CD4-positive, alpha-beta T cell (primary cell): ENCODE data around the gene SLC35B1. TPM values are rescaled to one million over a fixed set of nuclear protein-coding genes. Genes with fewer than 3 reads are reported as not detected.

ENCODE experiments used
- ATAC-seq: fragments of 200-7000 bp; cut with Tn5 transposase; one replicate; pipeline ENCODE4 v1.10.0; 2022; ENCODE audit warnings: mild to moderate bottlenecking; ENCODE audit not compliant: poor library complexity
- CTCF ChIA-PET: fragments of 350-600 bp; sonication (Branson Sonifier 250); formaldehyde crosslinking; loops from one replicate; lab custom pipeline; 2021; ENCODE audit warnings: antibody characterized with exemption, inconsistent platforms; lab: Charles Lee
- POLR2A ChIA-PET: fragments of 350-600 bp; sonication (Branson Sonifier 250); formaldehyde crosslinking; loops from one replicate; lab custom pipeline; 2021; ENCODE audit warnings: antibody characterized with exemption, inconsistent platforms; lab: Charles Lee
- DNase-seq, 14 experiments: peaks; one replicate each; pipeline ENCODE4 v3.0.0-alpha.2; 2013 to 2020; ENCODE audit warnings: mixed read lengths in 2 of 14
- H3K27ac ChIP-seq, 2 donors: one replicate each; pipeline versions ENCODE4 v1.5.1 to v1.7.0; 2013; ENCODE audit warnings: low read length in 2 of 2, low read depth in 1 of 2, mild to moderate bottlenecking in 1 of 2
- H3K27me3 ChIP-seq, 2 experiments: 1 replicate in 1 of 2; 2 replicates in 1 of 2; pipeline versions ENCODE4 v1.6.1 to v1.7.0; 2013; ENCODE audit warnings: low read length in 2 of 2, control low read depth in 1 of 2, mild to moderate bottlenecking in 1 of 2, moderate library complexity in 1 of 2; ENCODE audit not compliant: insufficient read depth in 2 of 2, control insufficient read depth in 1 of 2
- H3K36me3 ChIP-seq: one replicate; pipeline ENCODE4 v1.6.1; 2013; ENCODE audit warnings: low read length, control low read depth; ENCODE audit not compliant: insufficient read depth
- H3K4me1 ChIP-seq: one replicate; pipeline ENCODE4 v1.6.1; 2013; ENCODE audit warnings: low read length, control low read depth; ENCODE audit not compliant: insufficient read depth
- H3K4me3 ChIP-seq: one replicate; pipeline ENCODE4 v1.5.1; 2013; ENCODE audit warnings: mild to moderate bottlenecking, low read length, moderate library complexity
- H3K9me3 ChIP-seq, 2 experiments: 1 replicate in 1 of 2; 2 replicates in 1 of 2; pipeline versions ENCODE4 v1.6.1 to v1.7.0; 2013; ENCODE audit warnings: low read length in 2 of 2, mild to moderate bottlenecking in 2 of 2, control low read depth in 1 of 2, moderate library complexity in 1 of 2; ENCODE audit not compliant: control insufficient read depth in 1 of 2, insufficient read depth in 1 of 2
- H3K27ac Mint-ChIP-seq: one replicate; pipeline ENCODE4 v1.8.0; 2020; ENCODE audit warnings: mixed read lengths
- H3K27me3 Mint-ChIP-seq: one replicate; pipeline ENCODE4 v1.8.0; 2021; ENCODE audit warnings: mixed read lengths
- H3K36me3 Mint-ChIP-seq: one replicate; pipeline ENCODE4 v1.8.0; 2021; ENCODE audit warnings: low read depth, mixed read lengths
- H3K4me1 Mint-ChIP-seq: one replicate; pipeline ENCODE4 v1.8.0; 2021; ENCODE audit warnings: low read depth, mixed read lengths
- H3K4me3 Mint-ChIP-seq: one replicate; pipeline ENCODE4 v1.8.0; 2020; ENCODE audit warnings: mild to moderate bottlenecking, mixed read lengths
- H3K9me3 Mint-ChIP-seq: one replicate; pipeline ENCODE4 v1.8.0; 2020; ENCODE audit warnings: mixed read lengths
- CTCF ChIP-seq: fragments of 200-600 bp; IDR thresholded peaks from one replicate; pipeline ENCODE4 v1.8.0; 2022; ENCODE audit warnings: antibody characterized with exemption, mild to moderate bottlenecking
- intact Hi-C, 2 experiments: fragments of 100-400 bp; cut with DNase I in 1 of 2; cut with micrococcal nuclease in 1 of 2; formaldehyde crosslinking; loops; one replicate each; pipeline versions ENCODE4 v1.15.1 to v1.9.0; 2023 to 2025; cut with DNase I, micrococcal nuclease
- total RNA-seq, 174 experiments: library from RNA in 2 of 174; stranded (reverse) in 2 of 174; gene quantifications; one replicate each; pipeline ENCODE4 v1.2.3 and lab custom pipeline; 2021 to 2026

Gene SLC35B1
- total RNA-seq, 2 experiments from 2014 or later = 44.0 to 46.8 TPM

GRCh38 chr17:49694847-49695697 lies 12.7 kb downstream of the SLC35B1 start:
- Mint-ChIP-seq H3K36me3 (peaks cover 7% of the 10 kb centered on the region), H3K27me3 (no peaks in the 10 kb centered on the region), H3K27ac (peak overlapping the region; percentile 91), H3K4me3 (no peak overlapping the region), H3K9me3 (no peaks in the 10 kb centered on the region), H3K4me1 (peaks cover 54% of the 10 kb centered on the region)
- no peak overlapping the region for H3K4me3 ChIP-seq
- no peaks in the 10 kb centered on the region for H3K9me3 ChIP-seq
- ChIA-PET POLR2A (interaction anchor here (0.8 to 2.6 kb wide), 6 partner anchors 13 to 167 kb away, joined by 3 to 16 read pairs (median 8); partner anchors contain the start of genes FAM117A, SLC35B1 and SPOP), CTCF (interaction anchor here (0.8 to 6.0 kb wide), 14 partner anchors 13 to 198 kb away, joined by 3 to 48 read pairs (median 4); partner anchors contain the start of genes NXPH3, SLC35B1 and SPOP)
- TF ChIP-seq CTCF = peak; percentile 92
- H3K36me3 ChIP-seq = peaks cover 4% of the 10 kb centered on the region
- no peaks in the 10 kb centered on the region for H3K27me3 ChIP-seq
- peaks cover 32% of the 10 kb centered on the region for H3K4me1 ChIP-seq
- ATAC-seq = peak; percentile 63
- intact Hi-C loops = loop anchor here (1.0 to 10.0 kb wide), 7 partner anchors 63 to 300 kb away; partner anchors contain the start of genes DLX3 (in 1 of the 2), NGFR (in 1 of the 2), NXPH3 (in 1 of the 2) and PHB1 (in 1 of the 2)
- DNase-seq = peak; percentile 54 to 81 (median 68)
- no peak overlapping the region for H3K27ac ChIP-seq

GRCh38 chr17:49692751-49693150 lies 15.0 kb downstream of the SLC35B1 start:
- DNase-seq = no peak
- Histone ChIP-seq H3K4me3 (no peak overlapping the region), H3K36me3 (no peaks in the 10 kb centered on the region), H3K9me3 (no peaks in the 10 kb centered on the region), H3K4me1 (peaks cover 55% of the 10 kb centered on the region), H3K27ac (no peak overlapping the region), H3K27me3 (no peaks in the 10 kb centered on the region)
- H3K27me3 Mint-ChIP-seq = no peaks in the 10 kb centered on the region
- ChIA-PET POLR2A (interaction anchor here (1.4 kb wide), 1 partner anchor 16 kb away, joined by 3 read pairs; no protein-coding TSS in a partner anchor), CTCF (interaction anchor here (0.6 to 2.1 kb wide), 2 partner anchors 41 to 123 kb away, joined by 3 to 6 read pairs; no protein-coding TSS in a partner anchor)
- ATAC-seq = no peak
- no peak overlapping the region for H3K27ac Mint-ChIP-seq
- intact Hi-C loops = loop anchor here in 1 of 2 experiments (5.0 to 10.0 kb wide), 4 partner anchors 78 to 302 kb away; partner anchors contain the start of genes DLX3, NGFR and PHB1
- H3K9me3 Mint-ChIP-seq = no peaks in the 10 kb centered on the region
- peaks cover 58% of the 10 kb centered on the region for H3K4me1 Mint-ChIP-seq
- no peak for TF ChIP-seq CTCF
- H3K4me3 Mint-ChIP-seq = no peak overlapping the region
- peaks cover 5% of the 10 kb centered on the region for H3K36me3 Mint-ChIP-seq

GRCh38 chr17:49691677-49692191 lies 16.0 kb downstream of the SLC35B1 start:
- H3K4me3 ChIP-seq = no peak overlapping the region
- Mint-ChIP-seq H3K27ac (peak overlapping the region; percentile 39), H3K27me3 (no peaks in the 10 kb centered on the region), H3K4me3 (no peak overlapping the region), H3K36me3 (peaks cover 5% of the 10 kb centered on the region), H3K9me3 (no peaks in the 10 kb centered on the region), H3K4me1 (peaks cover 64% of the 10 kb centered on the region)
- peaks cover 64% of the 10 kb centered on the region for H3K4me1 ChIP-seq
- intact Hi-C loops = loop anchor here in 1 of 2 experiments (5.0 to 10.0 kb wide), 4 partner anchors 77 to 303 kb away; partner anchors contain the start of genes DLX3, NGFR and PHB1
- no peaks in the 10 kb centered on the region for H3K27me3 ChIP-seq
- DNase-seq = no peak
- no peak for TF ChIP-seq CTCF
- H3K27ac ChIP-seq = no peak overlapping the region
- no peaks in the 10 kb centered on the region for H3K9me3 ChIP-seq
- CTCF ChIA-PET = interaction anchor here (0.6 to 1.4 kb wide), 2 partner anchors 21 to 122 kb away, joined by 4 to 5 read pairs; no protein-coding TSS in a partner anchor
- H3K36me3 ChIP-seq = no peaks in the 10 kb centered on the region
- POLR2A ChIA-PET = interaction anchor here (0.5 to 1.4 kb wide), 4 partner anchors 15 to 306 kb away, joined by 3 to 4 read pairs (median 3); no protein-coding TSS in a partner anchor
- ATAC-seq = no peak
